ENCODE results near the gene SLC17A5. TPM values are rescaled to one million over a fixed set of nuclear protein-coding genes. Genes with fewer than 3 reads are reported as not detected.

SLC17A5 gene
- total RNA-seq, 2 experiments from 2014 or later, result 7.4 to 9.6 TPM

- no peaks in the 10 kb centered on the region; the same call in 1 of the 2 replicates for H3K9me3 ChIP-seq (ENCODE audit: low read length)
- POLR2A ChIA-PET, result interaction anchor here (0.6 to 1.7 kb wide), 5 partner anchors 22 to 190 kb away, joined by 3 to 5 read pairs (median 4); no protein-coding TSS in a partner anchor
- no peak overlapping the region for H3K27ac ChIP-seq (ENCODE audit: low read depth, low read length, poor library complexity, severe bottlenecking)
- H3K4me2 ChIP-seq (ENCODE audit: low read length), result peak overlapping the region; percentile 25; the same call in 1 of the 2 replicates
- DNase-seq (ENCODE audit: low spot score), result peak; percentile 25
- H4K20me1 ChIP-seq (ENCODE audit: insufficient read depth, low read length), result no peaks in the 10 kb centered on the region
- intact Hi-C loops (cut with micrococcal nuclease; ENCODE audit: unreplicated experiment), result no loop called here
- no peak for TF ChIP-seq EZH2phosphoT487 (IDR thresholded peaks at IDR 0.05; ENCODE audit: borderline replicate concordance, low read depth, low read length)
- TF ChIP-seq, protein P1, sequence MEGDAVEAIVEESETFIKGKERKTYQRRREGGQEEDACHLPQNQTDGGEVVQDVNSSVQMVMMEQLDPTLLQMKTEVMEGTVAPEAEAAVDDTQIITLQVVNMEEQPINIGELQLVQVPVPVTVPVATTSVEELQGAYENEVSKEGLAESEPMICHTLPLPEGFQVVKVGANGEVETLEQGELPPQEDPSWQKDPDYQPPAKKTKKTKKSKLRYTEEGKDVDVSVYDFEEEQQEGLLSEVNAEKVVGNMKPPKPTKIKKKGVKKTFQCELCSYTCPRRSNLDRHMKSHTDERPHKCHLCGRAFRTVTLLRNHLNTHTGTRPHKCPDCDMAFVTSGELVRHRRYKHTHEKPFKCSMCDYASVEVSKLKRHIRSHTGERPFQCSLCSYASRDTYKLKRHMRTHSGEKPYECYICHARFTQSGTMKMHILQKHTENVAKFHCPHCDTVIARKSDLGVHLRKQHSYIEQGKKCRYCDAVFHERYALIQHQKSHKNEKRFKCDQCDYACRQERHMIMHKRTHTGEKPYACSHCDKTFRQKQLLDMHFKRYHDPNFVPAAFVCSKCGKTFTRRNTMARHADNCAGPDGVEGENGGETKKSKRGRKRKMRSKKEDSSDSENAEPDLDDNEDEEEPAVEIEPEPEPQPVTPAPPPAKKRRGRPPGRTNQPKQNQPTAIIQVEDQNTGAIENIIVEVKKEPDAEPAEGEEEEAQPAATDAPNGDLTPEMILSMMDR (conservative IDR thresholded peaks at IDR 0.05; ENCODE audit: low read length), result peak; percentile 44
- BruUV-seq (replicated peaks), result no TSS peak
- H3K4me1 ChIP-seq (ENCODE audit: insufficient read depth, low read length, poor library complexity, severe bottlenecking), result peaks cover 17% of the 10 kb centered on the region
- H3K79me2 ChIP-seq (ENCODE audit: insufficient read depth, low read depth, low read length), result no peaks in the 10 kb centered on the region
- no peaks in the 10 kb centered on the region for H3K9me2 ChIP-seq (ENCODE audit: insufficient read depth, low read length)
- CTCF ChIA-PET (ENCODE audit: unreplicated experiment), result interaction anchor here (0.6 to 1.5 kb wide), 3 partner anchors 31 to 112 kb away, joined by 3 to 4 read pairs (median 3); no protein-coding TSS in a partner anchor
- no peaks in the 10 kb centered on the region for H3K36me3 ChIP-seq (ENCODE audit: insufficient read depth, low read length)
- H3K4me3 ChIP-seq (ENCODE audit: low read depth, low read length, poor library complexity, severe bottlenecking), result no peak overlapping the region
- H2AFZ ChIP-seq (ENCODE audit: low read length), result peak overlapping the region; percentile 77
These were observed 73.3 kb downstream of the SLC17A5 start for GRCh38 chr6:73580247-73581149.

GRCh38 chr6:73579851-73580246, 73.9 kb downstream of the SLC17A5 start:
- POLR2A ChIA-PET, result interaction anchor here (0.6 to 1.7 kb wide), 3 partner anchors 46 to 190 kb away, joined by 3 to 4 read pairs (median 4); no protein-coding TSS in a partner anchor
- H3K4me2 ChIP-seq (ENCODE audit: low read length), result peak overlapping the region; percentile 25; the same call in 1 of the 2 replicates
- peaks cover 11% of the 10 kb centered on the region for H3K4me1 ChIP-seq (ENCODE audit: insufficient read depth, low read length, poor library complexity, severe bottlenecking)
- H3K36me3 ChIP-seq (ENCODE audit: insufficient read depth, low read length), result no peaks in the 10 kb centered on the region
- no peaks in the 10 kb centered on the region for H4K20me1 ChIP-seq (ENCODE audit: insufficient read depth, low read length)
- CTCF ChIA-PET (ENCODE audit: unreplicated experiment), result interaction anchor here (0.6 to 1.5 kb wide), 3 partner anchors 31 to 112 kb away, joined by 3 to 4 read pairs (median 3); no protein-coding TSS in a partner anchor
- H3K9me3 ChIP-seq (ENCODE audit: low read length), result no peaks in the 10 kb centered on the region; the same call in 1 of the 2 replicates
- no TSS peak for BruUV-seq (replicated peaks)
- H3K27ac ChIP-seq (ENCODE audit: low read depth, low read length, poor library complexity, severe bottlenecking), result no peak overlapping the region
- no peaks in the 10 kb centered on the region for H3K9me2 ChIP-seq (ENCODE audit: insufficient read depth, low read length)
- no peak overlapping the region for H3K4me3 ChIP-seq (ENCODE audit: low read depth, low read length, poor library complexity, severe bottlenecking)
- intact Hi-C loops (cut with micrococcal nuclease; ENCODE audit: unreplicated experiment), result no loop called here
- TF ChIP-seq, protein P1 (conservative IDR thresholded peaks at IDR 0.05; ENCODE audit: low read length), result no peak
- TF ChIP-seq EZH2phosphoT487 (IDR thresholded peaks at IDR 0.05; ENCODE audit: borderline replicate concordance, low read depth, low read length), result no peak
- peak overlapping the region; percentile 77; the same call in 1 of the 2 replicates for H2AFZ ChIP-seq (ENCODE audit: low read length)
- H3K79me2 ChIP-seq (ENCODE audit: insufficient read depth, low read depth, low read length), result no peaks in the 10 kb centered on the region
- no peak for DNase-seq (ENCODE audit: low spot score)
